ENCODE data around the gene LINC00305.

The LINC00305 gene

GRCh38 chr18:64167408-64167925 is 18.6 kb upstream of the LINC00305 start:
- H3K4me1 ChIP-seq (ENCODE audit: control insufficient read depth, insufficient read depth, low read length, poor library complexity, severe bottlenecking): no peaks in the 10 kb centered on the region
- no peak overlapping the region for H3K27ac ChIP-seq (ENCODE audit: insufficient read depth, low read length, poor library complexity, severe bottlenecking)
- H3K4me3 ChIP-seq (ENCODE audit: insufficient read depth, low read depth, low read length, poor library complexity, severe bottlenecking): no peak overlapping the region
- no peaks in the 10 kb centered on the region for H3K27me3 ChIP-seq (replicated peaks; ENCODE audit: control insufficient read depth, insufficient read depth, low read length, poor library complexity, severe bottlenecking)
- H3K9me3 ChIP-seq (ENCODE audit: control insufficient read depth, low read length): no peaks in the 10 kb centered on the region
- DNase-seq: no peak
- H3K36me3 ChIP-seq (ENCODE audit: control insufficient read depth, insufficient read depth, low read length): no peaks in the 10 kb centered on the region

DNA sequence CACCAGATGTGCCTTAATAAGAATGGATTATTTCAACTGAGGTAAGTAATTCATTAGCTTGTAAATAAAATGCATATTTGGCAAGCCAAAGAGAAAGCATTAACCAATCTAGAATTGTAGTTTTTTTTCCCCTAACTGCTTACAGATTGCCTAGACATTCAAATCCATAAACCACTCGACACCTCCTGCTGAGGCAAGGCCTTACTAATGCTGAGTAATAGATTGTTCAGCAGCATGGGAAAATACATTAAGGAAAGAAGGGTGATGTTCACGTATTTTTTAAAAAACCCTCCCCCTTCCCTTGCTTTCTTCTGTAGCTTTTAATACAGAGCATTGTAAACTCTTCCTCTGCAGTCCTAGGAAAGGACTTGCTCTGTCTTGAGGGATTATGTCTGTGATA is 17.0 kb upstream of the LINC00305 start:
- Histone ChIP-seq H3K36me3 (ENCODE audit: control insufficient read depth, insufficient read depth, low read length) (no peaks in the 10 kb centered on the region), H3K4me1 (ENCODE audit: control insufficient read depth, insufficient read depth, low read length, poor library complexity, severe bottlenecking) (no peaks in the 10 kb centered on the region), H3K4me3 (ENCODE audit: insufficient read depth, low read depth, low read length, poor library complexity, severe bottlenecking) (no peak overlapping the region), H3K9me3 (ENCODE audit: control insufficient read depth, low read length) (no peaks in the 10 kb centered on the region), H3K27ac (ENCODE audit: insufficient read depth, low read length, poor library complexity, severe bottlenecking) (no peak overlapping the region), H3K27me3 (replicated peaks; ENCODE audit: control insufficient read depth, insufficient read depth, low read length, poor library complexity, severe bottlenecking) (no peaks in the 10 kb centered on the region)
- no peak for DNase-seq

GRCh38 chr18:64164883-64165282 is 16.0 kb upstream of the LINC00305 start:
- Histone ChIP-seq H3K27me3 (replicated peaks; ENCODE audit: control insufficient read depth, insufficient read depth, low read length, poor library complexity, severe bottlenecking) (no peaks in the 10 kb centered on the region), H3K4me1 (ENCODE audit: control insufficient read depth, insufficient read depth, low read length, poor library complexity, severe bottlenecking) (no peaks in the 10 kb centered on the region), H3K9me3 (ENCODE audit: control insufficient read depth, low read length) (no peaks in the 10 kb centered on the region), H3K4me3 (ENCODE audit: insufficient read depth, low read depth, low read length, poor library complexity, severe bottlenecking) (no peak overlapping the region), H3K27ac (ENCODE audit: insufficient read depth, low read length, poor library complexity, severe bottlenecking) (no peak overlapping the region), H3K36me3 (ENCODE audit: control insufficient read depth, insufficient read depth, low read length) (no peaks in the 10 kb centered on the region)
- no peak for DNase-seq

DNA sequence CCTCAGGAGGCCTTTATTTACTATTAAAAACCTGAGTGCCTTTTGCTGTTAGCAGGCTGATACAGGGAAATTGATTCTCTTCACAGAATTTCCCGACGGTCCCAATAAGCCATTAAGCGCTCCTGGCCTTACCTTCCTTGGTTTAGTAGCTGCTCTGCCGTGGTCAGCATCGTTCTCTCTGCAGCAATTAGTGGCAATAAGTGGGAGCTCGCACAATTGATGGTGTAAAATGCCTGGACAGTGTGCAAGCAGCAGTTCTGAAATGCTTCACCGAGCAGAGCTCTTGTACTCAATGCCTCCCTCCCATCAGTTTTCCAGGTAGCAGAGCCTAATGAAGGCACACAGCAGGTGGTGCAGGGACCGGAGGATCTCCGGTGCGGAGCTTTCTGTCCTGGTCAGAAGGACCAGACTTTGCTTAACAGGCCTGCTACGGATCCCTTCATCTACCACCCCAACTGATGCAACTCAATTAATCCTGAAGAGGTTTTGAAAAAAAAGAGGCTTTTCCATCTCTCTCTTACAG is 1.1 kb upstream of the LINC00305 start:
- no peak overlapping the region for H3K27ac ChIP-seq (ENCODE audit: insufficient read depth, low read length, poor library complexity, severe bottlenecking)
- H3K27me3 ChIP-seq (replicated peaks; ENCODE audit: control insufficient read depth, insufficient read depth, low read length, poor library complexity, severe bottlenecking): no peaks in the 10 kb centered on the region
- no peak for DNase-seq
- no peak overlapping the region for H3K4me3 ChIP-seq (ENCODE audit: insufficient read depth, low read depth, low read length, poor library complexity, severe bottlenecking)
- no peaks in the 10 kb centered on the region for H3K36me3 ChIP-seq (ENCODE audit: control insufficient read depth, insufficient read depth, low read length)
- no peaks in the 10 kb centered on the region for H3K4me1 ChIP-seq (ENCODE audit: control insufficient read depth, insufficient read depth, low read length, poor library complexity, severe bottlenecking)
- H3K9me3 ChIP-seq (ENCODE audit: control insufficient read depth, low read length): no peaks in the 10 kb centered on the region

DNA sequence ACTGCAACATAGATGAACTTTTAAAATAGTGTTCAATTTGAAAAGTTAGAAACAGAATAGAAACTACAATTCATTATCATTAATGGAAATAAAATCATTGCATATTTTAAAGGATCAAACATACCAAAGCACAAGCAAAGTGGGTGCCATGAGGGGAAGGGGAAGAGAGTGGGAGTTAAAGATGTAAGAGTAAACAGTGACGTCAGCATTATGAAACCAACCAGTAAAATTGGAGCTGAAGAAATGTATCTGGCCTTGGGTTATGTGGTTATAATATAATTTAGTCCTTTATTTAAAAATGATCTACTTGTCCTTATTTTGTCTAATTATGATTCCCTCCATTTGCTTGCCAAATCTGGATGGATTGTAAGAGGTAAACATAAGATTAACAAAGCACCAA is 6.0 kb downstream of the LINC00305 start:
- no peak for DNase-seq
- Histone ChIP-seq H3K4me3 (ENCODE audit: insufficient read depth, low read depth, low read length, poor library complexity, severe bottlenecking) (no peak overlapping the region), H3K36me3 (ENCODE audit: control insufficient read depth, insufficient read depth, low read length) (no peaks in the 10 kb centered on the region), H3K27ac (ENCODE audit: insufficient read depth, low read length, poor library complexity, severe bottlenecking) (no peak overlapping the region), H3K4me1 (ENCODE audit: control insufficient read depth, insufficient read depth, low read length, poor library complexity, severe bottlenecking) (no peaks in the 10 kb centered on the region), H3K9me3 (ENCODE audit: control insufficient read depth, low read length) (no peaks in the 10 kb centered on the region), H3K27me3 (replicated peaks; ENCODE audit: control insufficient read depth, insufficient read depth, low read length, poor library complexity, severe bottlenecking) (no peaks in the 10 kb centered on the region)

DNA sequence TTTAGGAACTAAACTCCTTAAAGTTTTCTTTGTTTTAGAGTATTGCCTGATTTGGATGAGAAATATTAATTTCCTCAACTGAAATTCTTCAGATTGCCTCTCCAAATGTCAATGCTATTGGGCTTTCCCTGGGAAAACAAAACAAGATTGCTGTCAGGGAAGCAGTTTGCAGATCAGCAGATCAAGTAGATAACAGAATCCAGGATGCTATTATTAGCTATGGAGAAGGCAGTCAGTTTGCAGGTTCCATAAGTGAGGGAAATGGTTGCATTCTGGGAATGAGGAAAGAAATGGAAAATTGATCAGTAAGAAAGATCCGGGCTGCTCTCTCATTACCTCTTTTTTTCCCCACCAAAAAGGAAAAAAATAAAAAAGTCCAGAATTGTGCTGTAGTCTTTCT is 11.0 kb downstream of the LINC00305 start:
- Histone ChIP-seq H3K36me3 (ENCODE audit: control insufficient read depth, insufficient read depth, low read length) (no peaks in the 10 kb centered on the region), H3K4me1 (ENCODE audit: control insufficient read depth, insufficient read depth, low read length, poor library complexity, severe bottlenecking) (no peaks in the 10 kb centered on the region), H3K27ac (ENCODE audit: insufficient read depth, low read length, poor library complexity, severe bottlenecking) (no peak overlapping the region), H3K27me3 (replicated peaks; ENCODE audit: control insufficient read depth, insufficient read depth, low read length, poor library complexity, severe bottlenecking) (no peaks in the 10 kb centered on the region), H3K9me3 (ENCODE audit: control insufficient read depth, low read length) (no peaks in the 10 kb centered on the region), H3K4me3 (ENCODE audit: insufficient read depth, low read depth, low read length, poor library complexity, severe bottlenecking) (no peak overlapping the region)
- no peak for DNase-seq

- H3K4me3 ChIP-seq (ENCODE audit: insufficient read depth, low read depth, low read length, poor library complexity, severe bottlenecking): no peak overlapping the region
- H3K36me3 ChIP-seq (ENCODE audit: control insufficient read depth, insufficient read depth, low read length): no peaks in the 10 kb centered on the region
- DNase-seq: no peak
- H3K27ac ChIP-seq (ENCODE audit: insufficient read depth, low read length, poor library complexity, severe bottlenecking): no peak overlapping the region
- no peaks in the 10 kb centered on the region for H3K9me3 ChIP-seq (ENCODE audit: control insufficient read depth, low read length)
- H3K27me3 ChIP-seq (replicated peaks; ENCODE audit: control insufficient read depth, insufficient read depth, low read length, poor library complexity, severe bottlenecking): no peaks in the 10 kb centered on the region
- H3K4me1 ChIP-seq (ENCODE audit: control insufficient read depth, insufficient read depth, low read length, poor library complexity, severe bottlenecking): no peaks in the 10 kb centered on the region
These were observed 14.7 kb downstream of the LINC00305 start for GRCh38 chr18:64134044-64134747.

GRCh38 chr18:64132871-64133270 is 16.0 kb downstream of the LINC00305 start:
- DNase-seq: no peak
- Histone ChIP-seq H3K9me3 (ENCODE audit: control insufficient read depth, low read length) (no peaks in the 10 kb centered on the region), H3K27me3 (replicated peaks; ENCODE audit: control insufficient read depth, insufficient read depth, low read length, poor library complexity, severe bottlenecking) (no peaks in the 10 kb centered on the region), H3K36me3 (ENCODE audit: control insufficient read depth, insufficient read depth, low read length) (no peaks in the 10 kb centered on the region), H3K4me1 (ENCODE audit: control insufficient read depth, insufficient read depth, low read length, poor library complexity, severe bottlenecking) (no peaks in the 10 kb centered on the region), H3K4me3 (ENCODE audit: insufficient read depth, low read depth, low read length, poor library complexity, severe bottlenecking) (no peak overlapping the region), H3K27ac (ENCODE audit: insufficient read depth, low read length, poor library complexity, severe bottlenecking) (no peak overlapping the region)

DNA sequence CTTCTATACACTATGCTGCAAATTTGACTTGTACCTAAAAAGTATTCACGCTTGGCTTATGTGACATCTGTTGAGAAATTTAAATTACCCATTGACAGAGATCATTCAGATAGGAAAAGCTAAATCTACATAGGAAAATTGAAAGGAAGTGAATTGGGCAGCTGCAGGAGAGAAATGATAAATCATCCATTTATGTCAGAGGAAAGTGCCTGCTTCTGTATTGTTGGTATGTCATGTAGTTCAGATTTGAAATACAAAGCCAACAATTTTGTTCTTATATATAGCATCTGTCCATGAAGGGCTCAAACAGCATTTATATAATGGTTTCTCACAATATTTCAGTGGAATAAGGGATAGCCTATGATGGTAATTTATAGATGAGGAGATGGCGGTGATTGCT is 17.6 kb downstream of the LINC00305 start:
- no peak for DNase-seq
- no peak overlapping the region for H3K27ac ChIP-seq (ENCODE audit: insufficient read depth, low read length, poor library complexity, severe bottlenecking)
- no peak overlapping the region for H3K4me3 ChIP-seq (ENCODE audit: insufficient read depth, low read depth, low read length, poor library complexity, severe bottlenecking)
- no peaks in the 10 kb centered on the region for H3K4me1 ChIP-seq (ENCODE audit: control insufficient read depth, insufficient read depth, low read length, poor library complexity, severe bottlenecking)
- H3K9me3 ChIP-seq (ENCODE audit: control insufficient read depth, low read length): no peaks in the 10 kb centered on the region
- no peaks in the 10 kb centered on the region for H3K27me3 ChIP-seq (replicated peaks; ENCODE audit: control insufficient read depth, insufficient read depth, low read length, poor library complexity, severe bottlenecking)
- no peaks in the 10 kb centered on the region for H3K36me3 ChIP-seq (ENCODE audit: control insufficient read depth, insufficient read depth, low read length)

GRCh38 chr18:64127172-64127571 is 21.7 kb downstream of the LINC00305 start:
- no peaks in the 10 kb centered on the region for H3K36me3 ChIP-seq (ENCODE audit: control insufficient read depth, insufficient read depth, low read length)
- no peak overlapping the region for H3K4me3 ChIP-seq (ENCODE audit: insufficient read depth, low read depth, low read length, poor library complexity, severe bottlenecking)
- no peaks in the 10 kb centered on the region for H3K4me1 ChIP-seq (ENCODE audit: control insufficient read depth, insufficient read depth, low read length, poor library complexity, severe bottlenecking)
- no peaks in the 10 kb centered on the region for H3K9me3 ChIP-seq (ENCODE audit: control insufficient read depth, low read length)
- no peak overlapping the region for H3K27ac ChIP-seq (ENCODE audit: insufficient read depth, low read length, poor library complexity, severe bottlenecking)
- no peaks in the 10 kb centered on the region for H3K27me3 ChIP-seq (replicated peaks; ENCODE audit: control insufficient read depth, insufficient read depth, low read length, poor library complexity, severe bottlenecking)
- DNase-seq: no peak

Data from effector memory CD4-positive, alpha-beta T cell (primary cell).